Smooth muscle cell (in vitro differentiated cells): ENCODE data around the gene FRMD1. TPM values are rescaled to one million over a fixed set of nuclear protein-coding genes. Genes with fewer than 3 reads are reported as not detected.

ENCODE experiments used
- DNase-seq: peaks from one replicate; lab custom pipeline; 2025; ENCODE audit not compliant: unreplicated experiment; lab: John Stamatoyannopoulos, UW
- H2AFZ ChIP-seq: fragments of 200-600 bp; sonication (generic); 2 replicates; pipeline ENCODE4 v1.6.0; 2016; ENCODE audit warnings: antibody characterized with exemption, low read depth, mild to moderate bottlenecking
- H3F3A ChIP-seq: fragments of 200-600 bp; sonication (generic); 2 replicates; pipeline ENCODE4 v1.6.0; 2017; ENCODE audit warnings: antibody characterized with exemption, low read depth
- H3K27ac ChIP-seq: fragments of 200-600 bp; sonication (generic); 2 replicates; pipeline ENCODE4 v1.5.1; 2016; ENCODE audit warnings: low read depth, mild to moderate bottlenecking
- H3K27me3 ChIP-seq: fragments of 200-600 bp; sonication (generic); 2 replicates; pipeline ENCODE4 v1.6.1; 2016; ENCODE audit warnings: low read depth, mild to moderate bottlenecking
- H3K36me3 ChIP-seq: fragments of 200-600 bp; sonication (generic); 2 replicates; pipeline ENCODE4 v1.5.1; 2016; ENCODE audit warnings: low read depth
- H3K4me1 ChIP-seq: fragments of 200-600 bp; sonication (generic); 2 replicates; pipeline ENCODE4 v1.5.1; 2016; ENCODE audit warnings: low read depth
- H3K4me2 ChIP-seq: fragments of 200-600 bp; sonication (generic); 2 replicates; pipeline ENCODE4 v1.6.0; 2016; ENCODE audit warnings: mild to moderate bottlenecking
- H3K4me3 ChIP-seq: fragments of 200-600 bp; sonication (generic); 2 replicates; pipeline ENCODE4 v1.5.1; 2016; ENCODE audit warnings: mild to moderate bottlenecking
- H3K79me2 ChIP-seq: fragments of 200-600 bp; sonication (generic); 2 replicates; pipeline ENCODE4 v1.6.0; 2016; ENCODE audit warnings: low read depth, mild to moderate bottlenecking
- H3K9ac ChIP-seq: fragments of 200-600 bp; sonication (generic); 2 replicates; pipeline ENCODE4 v1.6.0; 2016; ENCODE audit warnings: low read depth
- H3K9me3 ChIP-seq: fragments of 200-600 bp; sonication (generic); replicated peaks from 2 replicates; pipeline ENCODE4 v1.5.1; 2016; ENCODE audit warnings: low read depth
- H4K20me1 ChIP-seq: fragments of 200-600 bp; sonication (generic); 2 replicates; pipeline ENCODE4 v1.6.0; 2016; ENCODE audit warnings: low read depth
- CTCF ChIP-seq: fragments of 200-600 bp; sonication (generic); IDR thresholded peaks from 2 replicates; pipeline ENCODE4 v1.5.1; 2017; ENCODE audit warnings: borderline replicate concordance, mild to moderate bottlenecking, antibody characterized with exemption; ENCODE audit not compliant: insufficient read depth, poor library complexity, severe bottlenecking
- WGBS: methylation state at CpG from one replicate; pipeline ENCODE4 v1.1.7; 2016; ENCODE audit warnings: low lambda C conversion rate; 5-methylcytosine and 5-hydroxymethylcytosine counted together
- polyA plus RNA-seq: library from polyadenylated mRNA; unstranded; fragments of >200 nt; fragmentation: Nextera tagmentation; extraction: Ambion mirVana; gene quantifications from 2 replicates; pipeline ENCODE4 v1.2.1, GENCODE V29; 2016
- total RNA-seq: library from RNA; depleted of rRNA; stranded (reverse); fragments of >200 nt; gene quantifications from 2 replicates; pipeline ENCODE4 v1.2.3, GENCODE V29; 2014

Gene FRMD1
- total and polyA plus RNA-seq, 2 experiments from 2014 or later: not detected

GRCh38 chr6:168092541-168092940 is 13.5 kb upstream of the FRMD1 start:
- no peaks in the 10 kb centered on the region for H3K9me3 ChIP-seq
- no peak overlapping the region for H3K4me2 ChIP-seq
- no peak for TF ChIP-seq CTCF

DNA sequence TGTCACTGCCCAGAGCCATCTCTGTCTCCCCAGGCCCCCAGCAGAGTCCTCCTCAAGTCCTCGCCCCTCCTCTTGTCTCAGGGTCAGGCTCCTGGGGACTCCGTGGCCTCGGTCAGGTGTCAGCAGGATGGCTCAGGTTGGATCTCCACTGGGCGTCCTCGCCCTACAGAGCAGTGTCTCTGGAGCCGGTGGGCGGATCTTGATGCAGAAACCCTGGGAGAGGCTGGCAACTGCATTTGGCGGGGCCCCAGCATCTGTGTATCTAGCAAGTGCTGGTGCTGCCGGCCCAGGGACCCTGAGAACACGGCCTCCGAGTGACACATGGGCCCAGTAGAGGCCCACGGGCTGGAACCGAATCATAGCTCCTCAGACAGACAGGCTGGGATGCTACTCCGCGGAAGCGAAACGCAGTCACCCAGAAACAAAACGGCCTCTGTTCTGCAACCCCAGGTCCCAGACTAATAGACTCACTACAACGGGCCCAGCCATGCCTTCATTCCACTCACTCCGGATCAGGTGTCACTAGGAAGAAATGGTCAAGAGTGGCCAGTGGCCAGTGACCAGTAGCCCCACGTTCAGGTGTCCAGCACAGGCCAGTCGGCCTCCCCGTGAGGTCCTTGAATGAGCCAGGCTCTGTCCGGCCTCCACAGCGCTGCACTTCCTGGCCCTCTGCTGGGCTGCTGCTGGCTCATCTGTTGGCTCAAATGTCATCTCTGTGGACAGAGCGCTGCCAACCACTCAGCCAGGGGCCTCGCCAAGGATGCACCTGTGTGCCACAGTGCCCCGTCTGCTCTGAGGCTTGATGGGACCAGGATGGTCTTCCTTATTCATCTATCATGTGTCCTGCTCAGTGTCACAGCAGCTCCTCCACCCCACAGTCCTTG is 12.6 kb upstream of the FRMD1 start:
- no peak for DNase-seq
- Histone ChIP-seq H3K27ac (no peak overlapping the region), H3K79me2 (no peaks in the 10 kb centered on the region), H3K4me3 (no peak overlapping the region), H3K4me2 (no peak overlapping the region), H3K4me1 (peaks cover 8% of the 10 kb centered on the region), H2AFZ (no peak overlapping the region), H3K9me3 (no peaks in the 10 kb centered on the region), H3K9ac (no peak overlapping the region), H4K20me1 (no peaks in the 10 kb centered on the region), H3K27me3 (no peaks in the 10 kb centered on the region), H3K36me3 (no peaks in the 10 kb centered on the region), H3F3A (peaks cover 5% of the 10 kb centered on the region)
- WGBS: 95% methylated on average over 28 of the region's 28 CpGs
- TF ChIP-seq CTCF: no peak

More at GRCh38 chr6:168092541-168092940, 13.5 kb upstream of the FRMD1 start:
- Histone ChIP-seq H2AFZ (no peak overlapping the region), H3K27ac (no peak overlapping the region), H4K20me1 (no peaks in the 10 kb centered on the region), H3K4me1 (peaks cover 8% of the 10 kb centered on the region), H3K9ac (no peak overlapping the region), H3K79me2 (no peaks in the 10 kb centered on the region), H3K4me3 (no peak overlapping the region), H3K36me3 (no peaks in the 10 kb centered on the region), H3K27me3 (no peaks in the 10 kb centered on the region), H3F3A (peaks cover 5% of the 10 kb centered on the region)
- WGBS: 82% methylated on average over 8 of the region's 8 CpGs
- no peak for DNase-seq

GRCh38 chr6:168090706-168091105 is 11.7 kb upstream of the FRMD1 start:
- Histone ChIP-seq H3K4me2 (no peak overlapping the region), H2AFZ (no peak overlapping the region), H3K9ac (no peak overlapping the region), H3K4me3 (no peak overlapping the region), H3K79me2 (no peaks in the 10 kb centered on the region), H3K27me3 (no peaks in the 10 kb centered on the region), H3K4me1 (peaks cover 8% of the 10 kb centered on the region), H3K9me3 (no peaks in the 10 kb centered on the region), H4K20me1 (no peaks in the 10 kb centered on the region), H3K36me3 (no peaks in the 10 kb centered on the region), H3K27ac (no peak overlapping the region), H3F3A (peaks cover 5% of the 10 kb centered on the region)
- WGBS: 90% methylated on average over 17 of the region's 17 CpGs
- no peak for TF ChIP-seq CTCF
- DNase-seq: no peak
